Upper lobe of left lung (tissue), 4 donors: ENCODE data around the gene GADD45A.

Experiments used
- CTCF ChIP-seq, 6 experiments: fragments of 450-650 bp in 4 of 6; fragments of 200-600 bp in 2 of 6; sonication (generic) in 2 of 6; IDR thresholded peaks; one replicate each; pipeline ENCODE4 v1.5.1; 2016 to 2019; ENCODE audit warnings: antibody characterized with exemption in 6 of 6
- EP300 ChIP-seq, 4 donors: sonication (generic); formaldehyde crosslinking; IDR thresholded peaks; one replicate each; pipeline ENCODE4 v1.5.1; 2017; ENCODE audit warnings: antibody characterized with exemption in 4 of 4, control low read depth in 2 of 4
- POLR2A ChIP-seq, 4 donors: fragments of 450-650 bp; IDR thresholded peaks; one replicate each; pipeline ENCODE4 v1.5.1; 2016 to 2017; ENCODE audit warnings: antibody characterized with exemption in 4 of 4, mild to moderate bottlenecking in 2 of 4

DNA sequence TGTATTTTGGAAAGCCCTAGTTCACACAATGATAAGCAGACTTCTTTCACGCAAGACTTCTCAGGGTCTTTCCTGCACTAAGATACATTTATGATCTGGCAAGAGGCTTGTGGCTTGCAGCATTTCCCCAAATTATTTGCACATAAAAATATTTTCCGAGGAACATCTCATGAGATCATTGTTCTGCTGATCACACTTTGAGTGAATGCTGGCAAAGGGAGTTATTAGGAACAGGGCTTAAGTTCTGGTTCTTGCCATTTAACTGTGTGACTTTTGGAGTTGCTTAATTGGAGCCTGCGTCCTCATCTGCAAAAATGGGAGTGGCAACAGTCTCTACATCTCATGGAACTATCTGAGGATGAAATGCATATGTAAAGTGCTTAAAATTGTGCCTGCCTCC lies 50.2 kb downstream of the GADD45A start:
- TF ChIP-seq POLR2A (IDR thresholded peaks at IDR 0.05) = no peak
- no peak for TF ChIP-seq EP300 (IDR thresholded peaks at IDR 0.05)
- no peak for TF ChIP-seq CTCF (IDR thresholded peaks at IDR 0.05)
